Endodermal cell (in vitro differentiated cells): ENCODE data around the gene DLST. TPM values are rescaled to one million over a fixed set of nuclear protein-coding genes. Genes with fewer than 3 reads are reported as not detected.

ENCODE experiments used
- DNase-seq: peaks from one replicate; pipeline ENCODE4 v3.0.0-alpha.2; 2017
- H3K27ac ChIP-seq: 2 replicates; pipeline ENCODE4 v1.5.1; 2013; ENCODE audit warnings: mild to moderate bottlenecking, low read depth, low read length, moderate library complexity
- H3K27me3 ChIP-seq: 2 replicates; pipeline ENCODE4 v1.6.1; 2013; ENCODE audit warnings: mild to moderate bottlenecking, low read length, moderate library complexity; ENCODE audit not compliant: insufficient read depth, control insufficient read depth, poor library complexity, severe bottlenecking
- H3K36me3 ChIP-seq: 2 replicates; pipeline ENCODE4 v1.7.0; 2013; ENCODE audit warnings: mild to moderate bottlenecking, low read length, moderate library complexity; ENCODE audit not compliant: control insufficient read depth, insufficient read depth
- H3K4me1 ChIP-seq: one replicate; pipeline ENCODE4 v1.7.0; 2013; ENCODE audit warnings: low read length; ENCODE audit not compliant: control insufficient read depth, insufficient read depth
- H3K4me3 ChIP-seq: 2 replicates; pipeline ENCODE4 v1.5.1; 2013; ENCODE audit warnings: mild to moderate bottlenecking, low read length, moderate library complexity
- H3K9ac ChIP-seq: 2 replicates; pipeline ENCODE4 v1.6.1; 2013; ENCODE audit warnings: mild to moderate bottlenecking, low read length, moderate library complexity; ENCODE audit not compliant: poor library complexity, severe bottlenecking; ENCODE audit errors: extremely low read depth
- H3K9me3 ChIP-seq: 2 replicates; pipeline ENCODE4 v1.6.1; 2013; ENCODE audit warnings: mild to moderate bottlenecking, low read length, moderate library complexity; ENCODE audit not compliant: control insufficient read depth
- H3K27ac Mint-ChIP-seq: 2 replicates; pipeline ENCODE4 v1.8.0; 2020; ENCODE audit warnings: mixed read lengths
- H3K27me3 Mint-ChIP-seq: 2 replicates; pipeline ENCODE4 v1.8.0; 2021; ENCODE audit warnings: mild to moderate bottlenecking, mixed read lengths; ENCODE audit not compliant: insufficient read depth
- H3K36me3 Mint-ChIP-seq: 2 replicates; pipeline ENCODE4 v1.8.0; 2020; ENCODE audit warnings: low read depth, mixed read lengths
- H3K4me1 Mint-ChIP-seq: 2 replicates; pipeline ENCODE4 v1.8.0; 2020; ENCODE audit warnings: mixed read lengths
- H3K4me3 Mint-ChIP-seq: 2 replicates; pipeline ENCODE4 v1.8.0; 2020; ENCODE audit warnings: mild to moderate bottlenecking, moderate library complexity, mixed read lengths
- H3K9me3 Mint-ChIP-seq: 2 replicates; pipeline ENCODE4 v1.8.0; 2020; ENCODE audit warnings: mild to moderate bottlenecking, mixed read lengths
- WGBS, 2 experiments: methylation state at CpG; one replicate each; pipeline versions ENCODE4 v1.1.5 to v1.1.7; 2013; ENCODE audit warnings: missing lambda C conversion rate in 2 of 2, mixed read lengths in 1 of 2; ENCODE audit not compliant: insufficient coverage in 1 of 2, insufficient read length in 1 of 2; 5-methylcytosine and 5-hydroxymethylcytosine counted together
- total RNA-seq, 2 donors: library from RNA; stranded (reverse); fragmentation: NEBNext Ultra II Directional in 1 of 2; extraction: Animal tissue kit (Norgen Biotek cat#: 25700) in 1 of 2; gene quantifications; 2 replicates in 1 of 2; 3 replicates in 1 of 2; pipeline ENCODE4 v1.2.1, GENCODE V29; 2021
- TF ChIP-seq, protein P1 (sequence below): fragments of 200-600 bp; sonication (generic); conservative IDR thresholded peaks from 2 replicates; pipeline ENCODE4 v1.5.0; 2021; ENCODE audit warnings: antibody characterized with exemption, mild to moderate bottlenecking

Gene DLST
- total RNA-seq, 2 donors from 2014 or later: 119 to 126 TPM

DNA sequence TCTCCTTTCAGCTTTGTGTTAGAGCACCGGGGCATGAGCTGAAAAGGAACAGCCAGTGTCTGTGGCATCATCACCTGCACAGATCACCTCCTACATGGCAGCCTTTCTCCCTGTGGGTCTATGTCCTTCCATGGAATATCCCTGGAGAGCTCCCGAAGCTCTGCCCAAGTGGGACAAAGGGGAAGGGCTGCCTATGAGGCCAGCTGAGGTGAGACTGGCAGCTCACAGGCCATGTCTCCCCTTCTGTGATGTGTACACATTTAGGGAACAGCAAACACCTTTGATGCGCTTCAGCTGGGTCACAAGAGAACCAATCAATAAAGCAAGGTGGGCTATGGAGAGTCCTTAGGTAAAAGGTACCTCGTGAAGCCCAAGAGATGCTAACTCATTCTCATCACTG, 9.9 kb upstream of the DLST start:
- DNase-seq: peak; percentile 21
- no peaks in the 10 kb centered on the region for H3K4me1 Mint-ChIP-seq

DNA sequence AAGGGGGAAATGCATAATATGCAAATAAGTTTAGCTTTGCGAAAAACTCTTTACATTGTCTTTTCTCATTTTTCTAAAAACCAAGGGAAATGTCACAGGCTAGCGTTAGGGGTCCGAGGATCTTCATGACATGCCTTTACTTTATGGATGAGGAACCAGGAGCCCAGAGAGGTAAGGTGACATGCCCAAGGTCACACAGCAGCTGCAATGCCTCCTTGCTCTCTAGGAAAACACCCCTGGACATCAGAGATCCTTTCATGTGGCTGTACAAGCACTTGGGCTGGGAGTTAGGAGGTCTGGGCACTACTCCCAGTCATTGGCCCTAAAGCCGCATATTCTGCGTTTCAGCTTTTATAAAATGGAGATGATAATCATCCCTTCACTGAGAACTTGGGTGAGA, 6.5 kb upstream of the DLST start:
- TF ChIP-seq, protein P1, sequence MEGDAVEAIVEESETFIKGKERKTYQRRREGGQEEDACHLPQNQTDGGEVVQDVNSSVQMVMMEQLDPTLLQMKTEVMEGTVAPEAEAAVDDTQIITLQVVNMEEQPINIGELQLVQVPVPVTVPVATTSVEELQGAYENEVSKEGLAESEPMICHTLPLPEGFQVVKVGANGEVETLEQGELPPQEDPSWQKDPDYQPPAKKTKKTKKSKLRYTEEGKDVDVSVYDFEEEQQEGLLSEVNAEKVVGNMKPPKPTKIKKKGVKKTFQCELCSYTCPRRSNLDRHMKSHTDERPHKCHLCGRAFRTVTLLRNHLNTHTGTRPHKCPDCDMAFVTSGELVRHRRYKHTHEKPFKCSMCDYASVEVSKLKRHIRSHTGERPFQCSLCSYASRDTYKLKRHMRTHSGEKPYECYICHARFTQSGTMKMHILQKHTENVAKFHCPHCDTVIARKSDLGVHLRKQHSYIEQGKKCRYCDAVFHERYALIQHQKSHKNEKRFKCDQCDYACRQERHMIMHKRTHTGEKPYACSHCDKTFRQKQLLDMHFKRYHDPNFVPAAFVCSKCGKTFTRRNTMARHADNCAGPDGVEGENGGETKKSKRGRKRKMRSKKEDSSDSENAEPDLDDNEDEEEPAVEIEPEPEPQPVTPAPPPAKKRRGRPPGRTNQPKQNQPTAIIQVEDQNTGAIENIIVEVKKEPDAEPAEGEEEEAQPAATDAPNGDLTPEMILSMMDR: no peak
- Mint-ChIP-seq H3K27ac (no peak overlapping the region), H3K36me3 (no peaks in the 10 kb centered on the region), H3K4me1 (peaks cover 10% of the 10 kb centered on the region), H3K27me3 (peaks cover 43% of the 10 kb centered on the region), H3K9me3 (no peaks in the 10 kb centered on the region), H3K4me3 (no peak overlapping the region)
- H3K9ac ChIP-seq: no peak overlapping the region
- peaks cover 57% of the 10 kb centered on the region for H3K27me3 ChIP-seq
- H3K4me3 ChIP-seq: no peak overlapping the region
- H3K36me3 ChIP-seq: no peaks in the 10 kb centered on the region
- no peaks in the 10 kb centered on the region for H3K4me1 ChIP-seq
- WGBS, 2 experiments: 95% methylated on average over 5 of the region's 5 CpGs
- no peaks in the 10 kb centered on the region for H3K9me3 ChIP-seq
- H3K27ac ChIP-seq: no peak overlapping the region
- peak; percentile 18 for DNase-seq

More for the DNA sequence above, 9.9 kb upstream of the DLST start:
- no peak overlapping the region for H3K4me3 Mint-ChIP-seq
- peaks cover 51% of the 10 kb centered on the region for H3K27me3 ChIP-seq
- H3K27ac Mint-ChIP-seq: no peak overlapping the region
- H3K9ac ChIP-seq: no peak overlapping the region
- no peaks in the 10 kb centered on the region for H3K9me3 Mint-ChIP-seq
- no peaks in the 10 kb centered on the region for H3K4me1 ChIP-seq
- H3K27me3 Mint-ChIP-seq: peaks cover 46% of the 10 kb centered on the region
- 91 to 98% methylated on average over 4 of the region's 4 CpGs for WGBS, 2 experiments
- no peak overlapping the region for H3K27ac ChIP-seq
- TF ChIP-seq, protein P1: no peak
- no peak overlapping the region for H3K4me3 ChIP-seq
- no peaks in the 10 kb centered on the region for H3K36me3 Mint-ChIP-seq
- H3K36me3 ChIP-seq: no peaks in the 10 kb centered on the region
- no peaks in the 10 kb centered on the region for H3K9me3 ChIP-seq

DNA sequence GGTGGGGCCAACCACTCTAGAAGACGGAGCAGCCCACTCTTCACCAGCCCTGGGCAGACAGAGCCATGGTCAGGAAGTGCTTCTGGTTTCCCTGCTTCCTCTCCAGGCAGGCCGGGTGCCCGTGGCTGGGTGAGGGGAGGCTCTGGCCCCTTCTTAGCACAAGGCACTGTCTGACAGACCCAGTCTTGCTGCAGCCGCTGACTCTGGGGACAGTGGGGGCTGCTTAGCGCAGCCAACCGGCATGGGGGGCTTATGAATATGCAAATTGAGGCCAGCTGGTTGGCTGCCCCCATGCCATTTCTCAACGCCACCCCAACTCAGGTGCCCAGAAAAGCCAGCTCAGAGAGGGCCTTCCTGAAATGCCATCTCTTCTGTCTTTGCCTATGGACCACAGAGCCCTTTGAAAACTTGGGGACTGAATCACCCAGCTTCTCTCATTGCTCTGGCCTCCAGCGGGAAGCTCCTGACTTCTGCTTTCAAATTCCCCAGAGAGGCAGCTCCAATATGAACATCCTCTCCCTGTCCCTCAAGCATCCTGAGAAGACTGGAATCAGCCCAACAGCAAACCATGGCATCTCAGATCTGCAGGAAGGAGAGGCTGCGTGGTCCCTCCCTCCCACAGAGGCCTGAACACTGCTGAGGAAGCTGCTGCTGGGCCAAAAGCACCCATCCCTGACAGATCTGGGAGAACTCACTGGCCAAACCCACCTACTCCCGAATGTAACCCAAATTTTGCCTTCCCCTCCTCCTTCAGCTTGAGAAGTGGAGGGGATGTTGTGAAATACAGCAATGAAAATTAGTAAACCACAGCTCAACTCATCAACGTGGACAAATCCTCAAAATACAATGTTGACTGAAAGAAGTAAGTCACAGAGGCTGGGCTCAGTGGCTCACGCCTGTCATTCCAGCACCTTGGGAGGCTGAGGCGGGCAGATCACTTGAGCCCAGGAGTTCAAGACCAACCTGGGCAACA, 5.5 kb upstream of the DLST start, which contains the start of gene PROX2:
PROX2 (minus strand) TSS at position 205 of the 973 bp plus-strand sequence. CDS start 12,311 bp downstream, outside the sequence.
- Mint-ChIP-seq H3K27ac (no peak within 1 kb of the TSS), H3K4me1 (peaks cover 18% of the 10 kb centered on the region), H3K27me3 (peaks cover 43% of the 10 kb centered on the region), H3K9me3 (no peaks in the 10 kb centered on the region), H3K36me3 (no peaks in the 10 kb centered on the region), H3K4me3 (no peak within 1 kb of the TSS)
- no peak within 1 kb of the TSS for H3K4me3 ChIP-seq
- no peaks in the 10 kb centered on the region for H3K4me1 ChIP-seq
- peaks cover 55% of the 10 kb centered on the region for H3K27me3 ChIP-seq
- TF ChIP-seq, protein P1: no peak
- DNase-seq: no peak
- H3K9me3 ChIP-seq: no peaks in the 10 kb centered on the region
- 63 to 75% methylated on average over 5 to 13 of the region's 13 CpGs for WGBS, 2 experiments
- H3K36me3 ChIP-seq: no peaks in the 10 kb centered on the region
- H3K27ac ChIP-seq: no peak within 1 kb of the TSS
- H3K9ac ChIP-seq: no peak within 1 kb of the TSS
